HAP-1 (cell line): ENCODE data around the gene ZDHHC19.
A peak's percentile ranks its signal among the peaks of the same experiment; 100 is the strongest.

Experiments
- DNase-seq, 2 experiments: peaks; one replicate each; pipeline ENCODE4 v3.0.0-alpha.2; 2016 to 2020; ENCODE audit warnings: low spot score in 2 of 2
- H3K27me3 ChIP-seq: fragments of 250-450 bp; sonication (Bioruptor Pico); 2 replicates; pipeline ENCODE4 v1.5.1; 2020; ENCODE audit warnings: low read depth, mild to moderate bottlenecking, moderate library complexity
- H3K36me3 ChIP-seq: fragments of 250-450 bp; sonication (Bioruptor Pico); replicated peaks from 2 replicates; pipeline ENCODE4 v1.5.1; 2020; ENCODE audit warnings: mild to moderate bottlenecking
- H3K4me1 ChIP-seq: fragments of 250-450 bp; sonication (Bioruptor Pico); 2 replicates; pipeline ENCODE4 v1.5.1; 2020; ENCODE audit warnings: mild to moderate bottlenecking
- H3K4me3 ChIP-seq: fragments of 250-450 bp; sonication (Bioruptor Pico); 2 replicates; pipeline ENCODE4 v1.5.1; 2020; ENCODE audit warnings: mild to moderate bottlenecking, moderate library complexity
- H3K9me3 ChIP-seq: fragments of 250-450 bp; sonication (Bioruptor Pico); 2 replicates; pipeline ENCODE4 v1.5.1; 2020; ENCODE audit warnings: mild to moderate bottlenecking, moderate library complexity
- in situ Hi-C: fragments of 300-500 bp; cut with MboI; formaldehyde crosslinking; loops from 3 replicates; pipeline ENCODE4 v1.14.3; 2020; ENCODE audit warnings: low sequenced_read_pairs, inconsistent platforms, mixed read lengths

ZDHHC19 gene

DNA sequence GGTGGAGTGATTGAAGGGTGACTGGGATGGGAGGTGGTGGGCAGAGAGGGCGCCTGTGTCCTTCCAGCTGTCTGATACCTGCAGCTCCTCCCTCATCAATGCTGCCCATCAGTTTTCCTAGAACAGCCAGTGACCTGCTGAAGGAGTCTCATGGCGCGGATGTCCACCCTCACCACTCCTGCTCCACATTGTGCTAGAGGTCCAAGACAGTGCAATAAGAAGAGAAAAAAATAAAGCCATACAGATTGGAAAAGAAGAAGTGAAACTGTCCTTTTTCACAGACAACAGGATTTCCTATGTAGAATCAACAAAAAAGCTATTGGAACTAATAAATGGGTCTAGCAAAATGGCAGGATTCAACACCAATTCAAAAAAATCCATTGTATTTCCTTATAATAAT is 7.4 kb downstream of the ZDHHC19 start:
- H3K27me3 ChIP-seq, result no peaks in the 10 kb centered on the region
- no peak overlapping the region for H3K4me3 ChIP-seq
- no peak for DNase-seq
- in situ Hi-C loops, result no loop called here
- H3K9me3 ChIP-seq, result no peaks in the 10 kb centered on the region
- no peaks in the 10 kb centered on the region for H3K36me3 ChIP-seq
- no peaks in the 10 kb centered on the region for H3K4me1 ChIP-seq

DNA sequence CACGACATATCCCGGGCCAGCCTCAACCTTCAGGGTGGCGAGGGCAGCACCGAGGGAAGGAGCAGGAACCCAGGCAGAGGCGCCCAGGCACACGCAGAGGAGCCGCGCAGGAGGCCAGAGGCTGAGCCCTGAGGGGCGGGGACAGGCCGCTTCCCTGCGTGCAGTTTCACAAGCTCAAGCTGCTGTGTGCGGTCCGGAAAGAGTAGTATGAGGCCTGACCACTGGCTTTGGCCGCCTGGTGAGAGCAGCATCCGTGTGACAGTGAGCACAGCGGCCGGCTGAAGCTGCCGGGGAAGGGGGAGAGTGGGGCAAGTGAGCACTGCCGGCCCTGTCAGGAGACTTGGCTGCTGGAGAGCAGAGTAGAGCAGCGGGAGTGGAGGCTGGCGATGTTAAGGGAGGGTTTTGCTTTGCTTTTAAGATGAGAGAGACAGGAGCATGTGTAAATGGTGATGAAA is 8.7 kb downstream of the ZDHHC19 start:
- in situ Hi-C loops, result no loop called here

DNA sequence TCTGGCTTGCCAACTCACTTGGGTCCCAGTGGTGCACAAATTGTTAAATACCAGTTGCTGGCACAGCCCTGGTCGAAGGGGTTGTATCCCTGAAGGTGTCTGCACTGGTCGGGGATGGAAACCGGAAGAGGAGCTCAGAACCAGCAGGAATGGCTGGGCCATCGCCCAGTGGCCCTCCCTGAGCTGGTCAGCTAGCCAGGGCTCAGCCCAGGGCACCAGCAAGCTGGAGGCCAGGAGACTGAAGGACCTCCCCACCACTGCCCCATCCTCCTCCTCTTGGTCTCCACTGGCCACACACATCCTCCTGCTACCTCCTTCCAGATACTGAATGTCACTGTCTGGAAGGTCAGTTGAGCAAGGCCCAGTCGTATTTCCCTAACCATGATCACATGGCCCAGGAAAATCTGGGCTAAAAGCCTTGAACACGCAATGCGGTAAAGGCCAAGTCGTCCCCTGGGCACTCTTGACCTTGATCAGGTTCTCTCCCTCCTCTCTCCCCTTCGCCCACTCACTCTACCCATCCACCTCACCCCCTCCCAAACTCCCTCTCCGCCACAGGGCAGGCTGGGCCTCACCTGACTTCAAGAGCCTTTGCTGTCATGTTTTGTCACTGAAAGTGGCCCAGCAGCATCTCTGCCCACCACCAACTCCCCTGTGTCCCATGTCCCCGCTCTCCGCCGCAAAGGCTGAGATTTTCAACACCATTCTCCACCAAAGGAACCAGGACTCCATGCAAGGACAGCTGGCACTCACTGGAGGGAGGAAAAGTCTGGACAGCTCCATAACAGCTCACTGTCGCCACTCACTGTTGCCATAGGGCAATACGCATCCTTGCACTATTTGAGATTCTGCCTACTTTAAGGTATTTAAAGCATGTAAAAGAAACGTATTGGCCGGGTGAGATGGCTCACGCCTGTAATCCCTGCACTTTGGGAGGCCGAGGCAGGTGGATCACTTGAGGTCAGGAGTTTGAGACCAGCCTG is 12.1 kb downstream of the ZDHHC19 start:
- H3K9me3 ChIP-seq, result no peaks in the 10 kb centered on the region
- no peaks in the 10 kb centered on the region for H3K36me3 ChIP-seq
- in situ Hi-C loops, result no loop called here
- H3K4me1 ChIP-seq, result no peaks in the 10 kb centered on the region
- no peak for DNase-seq
- H3K4me3 ChIP-seq, result no peak overlapping the region
- H3K27me3 ChIP-seq, result no peaks in the 10 kb centered on the region

More for the DNA sequence above, 8.7 kb downstream of the ZDHHC19 start:
- H3K4me3 ChIP-seq, result no peak overlapping the region
- H3K27me3 ChIP-seq, result no peaks in the 10 kb centered on the region
- no peaks in the 10 kb centered on the region for H3K4me1 ChIP-seq
- DNase-seq, result no peak
- no peaks in the 10 kb centered on the region for H3K9me3 ChIP-seq
- no peaks in the 10 kb centered on the region for H3K36me3 ChIP-seq

DNA sequence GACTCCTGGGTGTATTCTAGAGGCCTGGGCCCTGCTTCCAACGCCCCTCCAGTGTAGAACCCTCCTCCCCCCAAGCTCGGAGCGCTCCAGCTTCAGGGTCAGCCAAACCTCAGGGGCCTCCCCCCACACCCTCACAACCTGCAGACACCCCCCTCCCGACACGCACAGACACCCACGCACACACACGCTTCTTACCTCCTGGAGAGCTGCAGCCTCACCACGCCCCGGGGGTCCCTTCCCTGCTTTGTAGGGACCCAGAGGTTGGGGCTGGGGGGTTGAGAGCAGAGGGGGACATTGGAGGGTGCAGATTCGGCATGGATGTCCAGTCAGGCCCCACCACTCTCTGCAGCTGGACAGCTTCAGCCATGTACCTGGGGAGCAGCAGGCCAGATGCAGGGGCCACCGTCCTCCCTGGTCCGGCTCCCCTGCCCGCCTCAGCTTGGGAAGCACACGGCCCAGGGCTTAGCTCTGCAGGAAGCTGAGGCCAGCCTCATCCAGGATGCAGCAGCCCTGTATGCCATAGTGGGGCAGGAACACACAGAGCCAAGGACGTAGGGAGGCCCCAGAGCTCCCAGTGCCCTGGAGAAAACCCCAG is 13.0 kb downstream of the ZDHHC19 start:
- H3K9me3 ChIP-seq, result no peaks in the 10 kb centered on the region
- H3K4me1 ChIP-seq, result no peaks in the 10 kb centered on the region
- in situ Hi-C loops, result no loop called here
- DNase-seq, result no peak
- no peaks in the 10 kb centered on the region for H3K27me3 ChIP-seq
- no peak overlapping the region for H3K4me3 ChIP-seq
- no peaks in the 10 kb centered on the region for H3K36me3 ChIP-seq

DNA sequence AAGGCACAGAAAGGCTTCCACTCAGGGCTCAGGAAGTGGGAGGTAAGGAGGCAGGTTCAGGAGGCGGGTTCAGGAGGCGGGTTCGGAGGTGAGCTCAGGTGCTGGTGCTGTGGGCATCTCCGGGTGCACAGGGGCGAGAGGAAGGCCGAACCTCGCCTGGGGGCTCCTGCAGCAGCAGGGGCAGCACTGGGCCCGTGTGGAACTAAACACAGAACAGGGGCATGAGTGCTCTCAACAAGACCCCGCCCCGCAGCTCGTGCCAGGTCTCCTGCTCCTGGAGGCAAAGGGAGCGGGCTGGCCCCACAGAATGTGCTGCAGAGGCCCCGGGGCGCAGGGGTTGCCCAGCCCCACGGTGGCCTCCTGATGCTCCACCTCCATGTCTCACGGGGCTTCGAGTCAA is 13.7 kb downstream of the ZDHHC19 start:
- DNase-seq, result no peak
- in situ Hi-C loops, result no loop called here
- Histone ChIP-seq H3K4me3 (no peak overlapping the region), H3K36me3 (no peaks in the 10 kb centered on the region), H3K4me1 (no peaks in the 10 kb centered on the region), H3K9me3 (no peaks in the 10 kb centered on the region), H3K27me3 (no peaks in the 10 kb centered on the region)

DNA sequence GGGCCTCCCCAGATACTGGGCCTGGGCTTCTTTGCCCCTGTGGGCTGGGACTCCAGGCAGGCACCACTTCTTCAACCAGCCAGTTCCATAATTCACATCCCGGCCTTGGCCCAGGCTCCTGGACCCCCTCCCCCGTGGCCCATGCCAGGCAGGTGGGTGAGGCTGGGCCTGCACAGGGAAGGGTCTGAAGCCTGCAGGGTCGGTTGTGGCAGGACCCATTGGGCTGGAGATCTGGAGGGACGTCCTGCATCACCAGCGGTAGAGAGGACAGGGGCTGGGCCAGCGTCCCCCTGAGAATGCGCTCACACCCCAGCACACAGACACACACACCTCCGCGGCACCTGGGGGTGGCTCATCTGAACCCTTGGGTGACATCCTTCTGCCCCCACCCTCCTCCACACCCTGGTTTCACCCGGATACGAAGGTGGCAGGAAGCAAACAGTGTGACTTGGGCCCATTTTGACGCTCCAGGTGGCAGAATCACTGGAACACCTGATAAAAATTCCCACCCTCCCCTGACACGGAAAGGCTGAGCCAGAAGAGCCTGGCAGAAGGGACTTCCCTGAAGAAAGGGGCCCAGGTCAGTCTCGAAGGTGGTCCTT is 15.4 kb downstream of the ZDHHC19 start:
- H3K4me3 ChIP-seq, result no peak overlapping the region
- H3K9me3 ChIP-seq, result no peaks in the 10 kb centered on the region
- no peaks in the 10 kb centered on the region for H3K36me3 ChIP-seq
- H3K27me3 ChIP-seq, result no peaks in the 10 kb centered on the region
- H3K4me1 ChIP-seq, result no peaks in the 10 kb centered on the region
- no peak for DNase-seq
- in situ Hi-C loops, result no loop called here

DNA sequence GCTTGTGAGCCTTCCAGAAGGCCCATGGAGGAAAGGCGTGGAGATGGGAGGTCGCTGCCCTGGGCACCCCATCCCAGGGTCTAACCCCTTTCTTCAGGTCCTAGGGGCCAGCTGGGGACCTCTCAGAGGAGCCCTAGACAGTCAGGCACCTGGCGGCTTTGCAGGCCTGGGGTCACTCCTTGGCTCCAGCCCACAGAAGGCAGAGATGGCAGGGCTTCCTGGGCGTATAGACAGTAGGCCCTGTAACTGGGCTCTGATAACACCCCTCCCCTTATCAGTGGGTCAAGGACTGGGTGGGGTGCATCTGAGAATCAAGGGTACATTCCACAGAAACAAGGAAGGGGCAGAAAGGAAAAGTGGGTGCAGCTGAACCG is 16.7 kb downstream of the ZDHHC19 start:
- Histone ChIP-seq H3K4me3 (no peak overlapping the region), H3K36me3 (no peaks in the 10 kb centered on the region), H3K27me3 (no peaks in the 10 kb centered on the region), H3K4me1 (no peaks in the 10 kb centered on the region), H3K9me3 (no peaks in the 10 kb centered on the region)
- in situ Hi-C loops, result loop anchor here (5.0 kb wide), 1 partner anchor 117 kb away; no protein-coding TSS in a partner anchor
- DNase-seq, result no peak

DNA sequence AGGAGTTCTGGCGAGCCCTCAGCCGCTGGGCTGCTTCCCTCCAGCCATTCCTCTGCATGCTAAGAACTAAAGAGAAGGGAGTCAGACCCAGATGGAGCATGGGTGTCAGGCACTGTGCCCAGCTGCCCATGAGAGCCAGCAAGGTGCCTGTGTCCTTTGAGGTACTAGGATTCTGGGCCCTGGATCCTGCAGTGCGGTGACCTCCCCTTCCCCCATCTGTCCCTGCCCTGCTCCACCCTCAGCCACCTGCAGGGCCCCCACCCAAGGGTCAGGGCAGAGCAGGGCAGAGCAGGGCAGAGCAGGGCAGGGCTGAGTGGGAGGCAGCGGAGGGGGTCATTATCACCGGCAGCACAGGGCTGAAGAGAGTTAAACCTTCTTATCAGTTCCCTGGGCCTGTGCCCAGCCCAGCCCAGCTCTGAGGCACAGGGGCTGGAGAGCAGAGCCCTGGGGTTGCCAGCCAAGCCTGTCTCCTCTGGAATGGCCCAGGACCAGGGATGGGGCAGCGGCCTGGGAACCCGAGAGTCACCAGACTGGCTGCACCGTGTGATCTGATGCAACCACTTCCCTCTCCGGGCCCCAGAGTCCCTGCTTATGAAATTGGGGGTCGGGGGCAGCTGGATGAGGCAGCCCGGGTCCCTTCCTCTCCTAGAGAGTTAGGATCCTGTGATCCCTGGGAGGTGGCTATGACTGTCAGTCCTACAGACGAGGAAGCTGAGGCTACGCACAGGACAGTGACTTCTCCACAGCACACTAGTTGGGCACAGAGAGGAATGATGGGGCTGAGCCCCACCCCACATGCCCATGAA is 17.3 kb downstream of the ZDHHC19 start:
- Histone ChIP-seq H3K27me3 (no peaks in the 10 kb centered on the region), H3K36me3 (no peaks in the 10 kb centered on the region), H3K9me3 (no peaks in the 10 kb centered on the region), H3K4me1 (no peaks in the 10 kb centered on the region), H3K4me3 (no peak overlapping the region)
- DNase-seq, result no peak
- in situ Hi-C loops, result loop anchor here (5.0 kb wide), 1 partner anchor 117 kb away; no protein-coding TSS in a partner anchor

DNA sequence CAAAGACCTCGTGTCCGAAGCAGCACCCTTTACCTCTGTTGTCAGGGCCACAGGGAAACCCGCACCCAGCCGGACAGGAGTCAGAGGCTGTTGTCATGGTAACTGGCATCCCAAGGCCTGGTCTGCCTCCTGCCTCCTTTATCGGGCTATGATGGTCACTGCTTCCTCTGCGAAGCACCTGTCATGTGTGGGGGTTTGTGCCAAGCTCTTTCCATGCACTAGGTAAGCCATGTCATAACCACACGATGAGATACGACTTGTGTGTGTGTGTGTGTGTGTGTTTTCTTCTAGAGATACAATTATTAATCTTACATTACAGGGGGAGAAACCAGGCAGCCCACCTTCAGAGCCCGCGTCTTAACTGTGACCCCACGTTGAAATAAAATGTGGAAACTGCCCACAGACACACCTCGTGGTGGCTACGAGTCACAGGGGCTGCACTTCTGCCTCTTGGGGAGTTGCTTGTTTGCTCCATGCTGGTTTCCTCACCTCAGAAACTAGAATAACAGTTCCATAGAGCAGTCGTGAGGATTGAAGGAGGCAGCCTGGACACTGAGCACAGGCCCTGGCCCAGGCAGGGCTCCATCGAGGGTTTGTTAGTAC is 18.0 kb downstream of the ZDHHC19 start:
- in situ Hi-C loops, result loop anchor here (5.0 kb wide), 1 partner anchor 116 kb away; no protein-coding TSS in a partner anchor
- no peak overlapping the region for H3K4me3 ChIP-seq
- DNase-seq, result no peak
- H3K27me3 ChIP-seq, result no peaks in the 10 kb centered on the region
- no peaks in the 10 kb centered on the region for H3K4me1 ChIP-seq
- no peaks in the 10 kb centered on the region for H3K36me3 ChIP-seq
- H3K9me3 ChIP-seq, result no peaks in the 10 kb centered on the region

DNA sequence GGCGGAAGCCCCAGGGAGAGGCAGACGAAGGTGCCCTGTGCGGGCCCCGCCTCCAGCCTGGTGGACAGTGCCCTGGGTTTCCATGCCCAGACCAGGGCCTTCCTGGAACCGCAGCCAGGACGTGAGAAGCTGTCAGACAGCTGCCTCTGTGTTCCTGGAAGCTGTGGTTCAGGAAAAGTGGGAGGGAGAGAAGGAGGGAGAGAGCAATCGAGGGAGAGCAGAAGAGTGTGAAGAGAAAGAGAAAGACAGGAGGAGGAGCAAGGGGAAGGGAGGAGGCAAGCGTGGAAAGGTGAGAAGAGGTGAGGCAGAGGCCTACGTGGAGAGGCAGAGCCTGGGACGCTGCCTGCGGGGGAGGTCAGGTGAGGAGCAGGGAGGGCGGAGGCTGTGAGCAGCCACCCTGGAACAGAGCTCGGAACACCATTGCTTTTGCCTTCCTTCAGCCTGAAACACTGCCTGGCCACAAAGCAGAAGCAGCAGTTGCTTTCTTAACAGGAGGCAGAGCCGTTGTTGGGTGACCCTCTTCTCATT is 18.6 kb downstream of the ZDHHC19 start:
- in situ Hi-C loops, result loop anchor here (5.0 kb wide), 1 partner anchor 115 kb away; no protein-coding TSS in a partner anchor
- no peak overlapping the region for H3K4me3 ChIP-seq
- H3K9me3 ChIP-seq, result no peaks in the 10 kb centered on the region
- H3K27me3 ChIP-seq, result no peaks in the 10 kb centered on the region
- H3K36me3 ChIP-seq, result no peaks in the 10 kb centered on the region
- no peaks in the 10 kb centered on the region for H3K4me1 ChIP-seq
- DNase-seq, result no peak

DNA sequence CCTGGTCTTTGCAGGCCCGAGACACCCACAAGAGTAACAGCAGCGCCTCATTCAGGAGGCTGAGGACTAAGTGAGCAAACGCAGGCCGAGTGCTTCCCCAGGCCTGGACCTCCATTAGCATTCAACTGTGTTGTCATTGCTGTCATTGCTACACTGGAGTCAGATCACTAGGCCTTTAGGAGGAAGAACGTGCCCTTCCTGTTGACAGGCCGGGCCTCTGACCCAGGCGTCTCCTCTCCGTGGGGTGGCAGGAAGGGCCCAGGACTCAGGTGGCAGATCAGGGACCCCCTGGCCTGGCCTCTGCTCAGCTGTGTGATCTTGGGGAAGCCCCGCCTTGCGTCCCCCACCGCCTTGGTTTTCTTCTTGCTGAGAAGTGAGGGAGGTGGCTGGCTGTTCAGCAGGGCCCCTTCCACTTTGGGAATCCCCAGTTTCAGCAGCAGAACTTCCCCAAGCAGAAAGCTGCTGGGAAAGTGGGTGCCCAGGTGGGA is 19.1 kb downstream of the ZDHHC19 start:
- Histone ChIP-seq H3K27me3 (no peaks in the 10 kb centered on the region), H3K36me3 (no peaks in the 10 kb centered on the region), H3K4me3 (no peak overlapping the region), H3K9me3 (no peaks in the 10 kb centered on the region), H3K4me1 (no peaks in the 10 kb centered on the region)
- peak in 1 of 2 experiments; percentile 37 for DNase-seq
- in situ Hi-C loops, result loop anchor here (5.0 kb wide), 1 partner anchor 115 kb away; no protein-coding TSS in a partner anchor

DNA sequence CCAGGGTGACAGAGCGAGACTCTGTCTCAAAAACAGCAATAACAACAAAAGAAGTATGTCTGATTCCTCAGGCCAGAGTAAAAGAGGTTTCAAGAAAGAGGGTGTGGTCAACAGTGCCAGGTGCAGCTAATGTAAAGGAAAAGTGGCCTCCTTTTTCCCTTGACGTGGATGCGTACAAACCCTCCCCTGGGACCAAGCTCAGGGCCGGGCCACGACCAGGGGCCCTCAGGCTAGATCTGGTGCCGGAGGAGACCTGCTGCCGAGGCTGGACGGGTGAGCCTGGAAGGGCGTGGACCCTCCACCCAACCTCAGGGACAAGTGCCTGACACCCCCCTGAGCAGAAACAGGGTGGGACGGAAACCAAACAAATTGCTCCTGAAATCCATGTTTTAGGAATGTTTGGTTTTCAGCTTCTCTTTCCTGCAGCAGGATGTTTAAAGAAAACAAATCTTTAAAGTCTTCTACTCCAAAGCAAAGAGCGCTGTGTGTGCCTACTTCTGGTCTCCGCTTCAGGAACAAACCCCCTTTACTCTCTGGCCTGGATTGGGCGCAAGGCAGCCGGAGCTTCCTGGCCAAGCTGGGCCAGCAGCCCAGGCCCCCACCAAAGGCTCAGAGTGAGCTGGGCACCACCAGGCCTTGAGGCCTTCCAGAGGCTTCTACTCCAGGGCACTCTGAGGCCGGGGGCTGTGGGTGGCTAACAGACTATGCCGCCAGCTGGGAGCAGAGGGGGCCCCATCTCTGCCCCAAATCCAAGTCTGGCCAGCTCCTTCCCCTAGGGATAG is 21.4 kb downstream of the ZDHHC19 start:
- Histone ChIP-seq H3K27me3 (no peaks in the 10 kb centered on the region), H3K4me1 (no peaks in the 10 kb centered on the region), H3K9me3 (no peaks in the 10 kb centered on the region), H3K4me3 (no peak overlapping the region), H3K36me3 (no peaks in the 10 kb centered on the region)
- no peak for DNase-seq
- in situ Hi-C loops, result loop anchor here (5.0 kb wide), 1 partner anchor 112 kb away; no protein-coding TSS in a partner anchor
